GM18526 (cell line): ENCODE data around the gene DPP4.

ENCODE experiments used
- POLR2A ChIP-seq: IDR thresholded peaks from 3 replicates; pipeline ENCODE4 v1.6.1; 2011; ENCODE audit not compliant: insufficient read length; ENCODE audit errors: extremely low read depth

The DPP4 gene

DNA sequence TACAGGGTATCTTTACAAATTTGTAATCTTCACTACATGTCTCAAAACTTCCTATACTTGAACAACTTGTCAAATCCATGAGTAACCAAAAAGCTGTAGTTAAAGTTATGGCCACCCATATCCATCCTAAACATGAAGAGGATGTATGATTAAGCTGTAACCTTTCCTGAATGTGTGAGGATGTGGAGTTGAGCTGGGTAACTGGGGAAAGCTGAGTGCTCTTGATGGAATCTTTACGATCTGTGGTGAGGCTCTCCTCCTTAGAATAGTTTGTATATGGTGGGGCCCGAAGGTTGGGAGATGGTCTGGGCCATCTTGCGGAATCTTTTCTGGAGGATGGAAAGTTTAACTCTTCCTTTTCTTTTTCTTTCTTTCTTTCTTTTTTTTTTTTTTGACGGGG is 29.4 kb downstream of the DPP4 start:
- no peak for TF ChIP-seq POLR2A

- no peak for TF ChIP-seq POLR2A
Measured at GRCh38 chr2:162043132-162043531, 30.9 kb downstream of the DPP4 start.

- no peak for TF ChIP-seq POLR2A
Measured at GRCh38 chr2:162041485-162041884, 32.5 kb downstream of the DPP4 start.

DNA sequence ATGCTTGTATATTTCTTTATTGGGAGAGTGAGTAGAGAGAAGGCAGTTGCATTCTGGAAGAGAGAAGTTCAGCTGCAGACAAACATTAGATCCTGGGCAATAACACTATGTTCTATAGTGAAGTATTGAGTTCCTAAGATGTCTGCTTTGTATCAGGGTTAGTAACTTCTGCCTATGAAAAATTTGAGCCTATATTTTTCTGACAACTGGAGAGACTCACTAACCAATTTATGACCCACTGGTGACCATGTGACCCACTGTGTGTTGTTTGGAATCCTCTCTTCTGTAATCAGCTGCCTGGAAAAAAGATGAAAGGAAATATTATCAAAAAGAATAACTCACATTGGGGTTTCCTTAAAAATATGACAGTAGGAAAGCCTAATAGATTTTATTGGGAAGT is 35.3 kb downstream of the DPP4 start:
- TF ChIP-seq POLR2A, result no peak

DNA sequence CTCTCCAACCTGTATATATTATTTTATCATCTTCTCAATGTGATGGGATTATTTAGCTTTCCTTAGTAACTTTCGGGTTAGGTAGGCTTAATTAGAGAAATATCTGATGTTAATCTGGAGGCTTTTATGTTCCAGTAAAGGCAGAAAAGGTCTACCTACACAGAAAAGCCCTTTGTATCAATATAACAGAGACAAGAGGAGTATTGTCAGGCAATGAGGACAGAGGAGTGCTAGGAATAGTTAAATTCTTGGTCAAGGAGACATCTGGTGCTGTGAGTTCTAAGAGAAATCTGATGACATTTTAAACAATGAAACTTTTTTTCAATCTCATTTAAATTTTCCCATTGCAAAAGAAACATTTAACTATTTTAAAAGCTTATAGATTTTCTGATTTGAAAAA is 36.1 kb downstream of the DPP4 start:
- no peak for TF ChIP-seq POLR2A

- TF ChIP-seq POLR2A, result no peak
Measured at GRCh38 chr2:162037028-162037795, 36.8 kb downstream of the DPP4 start.

- TF ChIP-seq POLR2A, result no peak
Measured at GRCh38 chr2:162035981-162036380, 38.0 kb downstream of the DPP4 start.

DNA sequence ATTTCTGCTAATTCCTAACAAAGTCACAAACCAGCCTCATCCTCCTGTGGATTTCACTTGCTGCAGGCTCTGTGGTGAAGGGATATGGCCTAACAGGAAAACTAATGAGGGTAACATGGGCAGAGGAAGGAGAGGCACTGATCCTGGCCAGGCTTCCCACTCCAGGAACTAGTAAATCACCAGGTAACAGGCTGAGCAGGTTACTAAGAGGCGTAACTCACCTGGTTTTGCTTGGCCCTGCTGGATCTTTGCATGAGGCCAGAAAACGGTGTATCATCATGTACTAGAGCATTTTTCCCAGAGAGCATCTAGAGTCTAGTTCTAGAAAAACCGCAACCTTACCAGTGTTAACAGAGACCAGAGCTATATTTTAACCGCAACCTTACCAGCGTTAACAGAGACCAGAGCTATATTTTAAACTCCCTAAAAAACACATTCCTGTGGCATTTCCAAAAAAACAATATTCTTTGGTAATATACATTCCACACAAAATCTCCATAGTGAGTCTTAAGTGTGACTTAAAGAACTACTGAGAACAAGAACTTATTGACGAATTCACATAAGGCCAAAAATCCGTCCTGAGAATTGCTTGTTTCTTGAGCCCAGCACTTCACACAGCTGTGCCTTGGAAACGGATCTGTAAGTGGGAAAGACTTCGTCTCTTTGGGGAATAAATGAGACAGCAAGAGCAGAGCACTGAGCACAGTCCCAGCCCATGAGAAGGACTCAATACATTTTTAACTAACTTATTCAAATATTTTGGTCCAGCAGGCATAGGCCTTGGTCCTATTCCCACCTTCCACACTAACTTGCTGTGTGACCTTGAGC is 43.4 kb downstream of the DPP4 start:
- TF ChIP-seq POLR2A, result no peak

GRCh38 chr2:162029287-162029901 is 44.6 kb downstream of the DPP4 start:
- no peak for TF ChIP-seq POLR2A

DNA sequence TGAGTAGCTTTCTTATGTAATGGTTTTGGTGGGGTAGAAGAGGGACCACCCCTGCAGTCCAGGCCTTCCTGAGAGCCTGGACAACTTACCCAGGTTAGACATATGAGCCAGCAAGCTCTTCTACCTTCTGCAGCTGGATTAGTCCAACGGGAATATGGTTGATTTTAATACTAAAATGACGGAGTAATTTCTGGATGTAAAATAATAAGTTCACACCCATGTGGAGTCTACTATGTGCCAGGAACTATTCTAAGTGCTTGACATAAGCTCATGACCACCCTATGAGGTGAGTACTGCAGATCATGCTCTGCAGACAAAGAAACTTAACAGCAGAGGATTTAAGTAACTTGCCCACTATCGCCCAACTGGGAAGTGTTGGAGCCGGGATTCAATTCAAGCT is 45.5 kb downstream of the DPP4 start:
- no peak for TF ChIP-seq POLR2A

DNA sequence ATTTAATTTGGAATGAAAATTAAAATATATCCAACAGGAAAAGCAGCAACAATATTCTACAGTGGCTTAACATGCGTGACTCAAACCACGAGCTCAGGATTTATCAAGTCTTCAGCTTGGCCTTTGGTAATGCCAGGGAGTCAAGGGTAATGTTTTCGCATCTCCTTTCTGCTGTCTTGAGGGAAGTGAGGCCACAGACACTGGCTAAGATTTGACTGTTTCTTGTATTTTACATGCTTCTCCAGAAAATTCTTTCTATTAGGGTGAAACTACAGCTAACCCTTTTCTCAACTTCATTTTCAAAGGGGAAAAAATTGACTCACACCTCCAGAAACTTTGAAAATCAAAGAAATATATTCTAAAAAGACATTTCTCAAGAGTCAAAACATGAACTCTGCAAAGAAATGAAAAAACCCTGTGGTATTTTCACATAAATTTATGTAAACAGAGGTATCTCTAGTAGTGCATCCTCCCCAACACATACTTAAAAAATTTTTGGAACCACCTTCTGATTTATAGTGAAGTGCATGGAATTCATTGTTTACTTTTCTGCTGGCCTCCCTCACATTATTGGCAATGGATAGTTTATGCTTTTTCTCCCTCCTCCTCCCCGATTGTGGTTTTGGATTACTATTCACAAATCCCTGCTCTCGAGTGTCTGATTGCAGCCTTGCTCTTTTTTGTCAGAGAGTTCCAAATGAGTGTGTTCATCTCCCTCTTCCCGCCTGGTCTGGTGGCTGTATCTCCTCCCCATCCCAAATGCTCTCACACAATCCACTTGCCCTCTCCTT is 48.7 kb downstream of the DPP4 start:
- TF ChIP-seq POLR2A, result no peak

GRCh38 chr2:162022290-162022945 is 51.6 kb downstream of the DPP4 start:
- no peak for TF ChIP-seq POLR2A

- no peak for TF ChIP-seq POLR2A
Measured at GRCh38 chr2:162021516-162022058, 52.4 kb downstream of the DPP4 start.

- no peak for TF ChIP-seq POLR2A
Measured at GRCh38 chr2:162018530-162018929, 55.5 kb downstream of the DPP4 start.
